Endothelial cell (in vitro differentiated cells): ENCODE measurements around the gene COPG1. TPM values are rescaled to one million over a fixed set of nuclear protein-coding genes. Genes with fewer than 3 reads are reported as not detected.

Experiments used
- DNase-seq: peaks from one replicate; pipeline ENCODE4 v3.0.0; 2021; ENCODE audit warnings: low spot score
- H3K27ac Mint-ChIP-seq: one replicate; pipeline ENCODE4 v1.8.0; 2021; ENCODE audit warnings: mixed read lengths, inconsistent platforms; ENCODE audit not compliant: unreplicated experiment
- H3K27me3 Mint-ChIP-seq: one replicate; pipeline ENCODE4 v1.8.0; 2021; ENCODE audit warnings: mild to moderate bottlenecking, moderate library complexity, mixed read lengths, inconsistent platforms; ENCODE audit not compliant: unreplicated experiment
- H3K36me3 Mint-ChIP-seq: one replicate; pipeline ENCODE4 v1.8.0; 2021; ENCODE audit warnings: mild to moderate bottlenecking, low read depth, mixed read lengths, inconsistent platforms; ENCODE audit not compliant: unreplicated experiment
- H3K4me1 Mint-ChIP-seq: one replicate; pipeline ENCODE4 v1.8.0; 2021; ENCODE audit warnings: mild to moderate bottlenecking, mixed read lengths, inconsistent platforms; ENCODE audit not compliant: unreplicated experiment
- H3K4me3 Mint-ChIP-seq: one replicate; pipeline ENCODE4 v1.8.0; 2021; ENCODE audit warnings: mild to moderate bottlenecking, mixed read lengths, inconsistent platforms; ENCODE audit not compliant: unreplicated experiment
- H3K9me3 Mint-ChIP-seq: one replicate; pipeline ENCODE4 v1.8.0; 2021; ENCODE audit warnings: mixed read lengths, inconsistent platforms; ENCODE audit not compliant: unreplicated experiment
- CTCF ChIP-seq: fragments of 200-600 bp; sonication (generic); IDR thresholded peaks from one replicate; pipeline ENCODE4 v1.5.0; 2021; ENCODE audit warnings: antibody characterized with exemption; ENCODE audit not compliant: unreplicated experiment
- total RNA-seq: library from RNA; stranded (reverse); fragmentation: NEBNext Ultra II Directional; extraction: Animal tissue kit (Norgen Biotek cat#: 25700); gene quantifications from one replicate; pipeline ENCODE4 v1.2.1, GENCODE V29; 2021; ENCODE audit not compliant: unreplicated experiment

Gene COPG1
- total RNA-seq, 1 donor from 2014 or later, result 149 TPM

GRCh38 chr3:129268396-129268795 is 19.0 kb downstream of the COPG1 start:
- H3K9me3 Mint-ChIP-seq, result no peaks in the 10 kb centered on the region
- no peaks in the 10 kb centered on the region for H3K4me1 Mint-ChIP-seq
- peaks cover 57% of the 10 kb centered on the region for H3K36me3 Mint-ChIP-seq
- H3K27me3 Mint-ChIP-seq, result peaks cover 3% of the 10 kb centered on the region
- no peak overlapping the region for H3K27ac Mint-ChIP-seq
- DNase-seq, result no peak
- TF ChIP-seq CTCF, result no peak
- no peak overlapping the region for H3K4me3 Mint-ChIP-seq

- no peak for DNase-seq
- H3K27ac Mint-ChIP-seq, result no peak overlapping the region
- peaks cover 68% of the 10 kb centered on the region for H3K36me3 Mint-ChIP-seq
Measured at GRCh38 chr3:129271674-129272073, 22.3 kb downstream of the COPG1 start.

GRCh38 chr3:129276385-129276784 is 27.0 kb downstream of the COPG1 start:
- H3K27me3 Mint-ChIP-seq, result peaks cover 6% of the 10 kb centered on the region

More at GRCh38 chr3:129271674-129272073, 22.3 kb downstream of the COPG1 start:
- Mint-ChIP-seq H3K4me1 (no peaks in the 10 kb centered on the region), H3K9me3 (no peaks in the 10 kb centered on the region), H3K4me3 (peak overlapping the region; percentile 33), H3K27me3 (peaks cover 3% of the 10 kb centered on the region)
- no peak for TF ChIP-seq CTCF

GRCh38 chr3:129277829-129278271 is 28.4 kb downstream of the COPG1 start:
- Mint-ChIP-seq H3K27ac (peak overlapping the region; percentile 88), H3K27me3 (peaks cover 6% of the 10 kb centered on the region), H3K4me1 (peaks cover 16% of the 10 kb centered on the region), H3K36me3 (peaks cover 44% of the 10 kb centered on the region), H3K9me3 (no peaks in the 10 kb centered on the region), H3K4me3 (peak overlapping the region; percentile 94)
- DNase-seq, result peak; percentile 5
- TF ChIP-seq CTCF, result no peak

More at GRCh38 chr3:129276385-129276784, 27.0 kb downstream of the COPG1 start:
- Mint-ChIP-seq H3K36me3 (peaks cover 45% of the 10 kb centered on the region), H3K27ac (no peak overlapping the region), H3K9me3 (no peaks in the 10 kb centered on the region), H3K4me1 (peaks cover 16% of the 10 kb centered on the region), H3K4me3 (no peak overlapping the region)
- DNase-seq, result no peak
- no peak for TF ChIP-seq CTCF

- peak; percentile 91 for DNase-seq
- peak within 1 kb of the TSS; percentile 98 for H3K4me3 Mint-ChIP-seq
- TF ChIP-seq CTCF, result no peak
- H3K9me3 Mint-ChIP-seq, result no peaks in the 10 kb centered on the region
- H3K36me3 Mint-ChIP-seq, result peaks cover 43% of the 10 kb centered on the region
- peaks cover 16% of the 10 kb centered on the region for H3K4me1 Mint-ChIP-seq
- H3K27ac Mint-ChIP-seq, result peak within 1 kb of the TSS; percentile 94
- peaks cover 6% of the 10 kb centered on the region for H3K27me3 Mint-ChIP-seq
Measured at GRCh38 chr3:129278439-129278965, 29.1 kb downstream of the COPG1 start, which contains the start of gene HMCES. Gene HMCES, plus strand, starts transcription at chr3:129278870. Its CDS starts 863 bp downstream, at chr3:129279733.
